Stomach (tissue), 4 donors: ENCODE measurements around the gene RALA.

Source experiments
- EP300 ChIP-seq: sonication (generic); formaldehyde crosslinking; IDR thresholded peaks from one replicate; pipeline ENCODE4 v1.6.1; 2017; ENCODE audit warnings: antibody characterized with exemption
- POLR2A ChIP-seq, 4 donors: fragments of 450-650 bp; IDR thresholded peaks; one replicate each; pipeline ENCODE4 v1.6.1; 2016; ENCODE audit warnings: antibody characterized with exemption in 4 of 4, control low read depth in 2 of 4, mild to moderate bottlenecking in 1 of 4, moderate library complexity in 1 of 4
- POLR2AphosphoS5 ChIP-seq, 3 donors: sonication (generic); formaldehyde crosslinking; IDR thresholded peaks; one replicate each; pipeline ENCODE4 v1.6.1; 2016; ENCODE audit warnings: antibody characterized with exemption in 3 of 3
- TF ChIP-seq, protein P1 (sequence below), 7 experiments: fragments of 450-650 bp in 4 of 7; fragments of 200-600 bp in 3 of 7; sonication (generic) in 3 of 7; IDR thresholded peaks; one replicate each; pipeline ENCODE4 v1.5.1; 2016 to 2019; ENCODE audit warnings: antibody characterized with exemption in 7 of 7, control low read depth in 2 of 7, mild to moderate bottlenecking in 1 of 7

DNA sequence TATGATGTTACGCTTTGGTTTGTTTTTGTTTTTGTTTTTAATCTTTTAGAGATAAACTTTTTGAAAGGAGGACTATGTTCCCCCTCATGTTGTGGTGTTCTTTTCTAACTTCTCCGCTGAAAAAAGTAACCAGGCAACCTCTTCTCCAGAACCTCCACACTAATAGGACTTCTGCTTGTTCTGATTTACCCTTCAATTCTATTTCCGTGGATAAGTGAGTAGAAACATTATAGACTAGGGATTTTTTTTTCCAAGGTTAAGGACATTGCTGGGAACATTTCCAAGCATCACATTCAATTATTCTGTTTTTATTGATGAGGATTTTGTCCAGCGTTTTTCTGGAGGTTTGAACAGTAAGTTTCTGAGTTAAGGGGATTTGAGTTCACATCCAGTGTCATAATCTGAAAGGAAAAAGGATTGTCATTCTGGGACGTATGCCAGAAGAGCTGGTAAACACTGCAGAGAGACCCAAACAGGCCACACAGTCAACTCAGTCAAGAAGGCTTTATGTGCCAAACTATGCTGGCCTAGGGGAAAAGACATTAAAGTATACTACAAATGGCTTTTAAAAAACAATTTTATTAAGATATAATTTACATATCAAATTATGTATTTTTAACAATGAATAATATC lies 28.3 kb upstream of the RALA start:
- TF ChIP-seq, protein P1, sequence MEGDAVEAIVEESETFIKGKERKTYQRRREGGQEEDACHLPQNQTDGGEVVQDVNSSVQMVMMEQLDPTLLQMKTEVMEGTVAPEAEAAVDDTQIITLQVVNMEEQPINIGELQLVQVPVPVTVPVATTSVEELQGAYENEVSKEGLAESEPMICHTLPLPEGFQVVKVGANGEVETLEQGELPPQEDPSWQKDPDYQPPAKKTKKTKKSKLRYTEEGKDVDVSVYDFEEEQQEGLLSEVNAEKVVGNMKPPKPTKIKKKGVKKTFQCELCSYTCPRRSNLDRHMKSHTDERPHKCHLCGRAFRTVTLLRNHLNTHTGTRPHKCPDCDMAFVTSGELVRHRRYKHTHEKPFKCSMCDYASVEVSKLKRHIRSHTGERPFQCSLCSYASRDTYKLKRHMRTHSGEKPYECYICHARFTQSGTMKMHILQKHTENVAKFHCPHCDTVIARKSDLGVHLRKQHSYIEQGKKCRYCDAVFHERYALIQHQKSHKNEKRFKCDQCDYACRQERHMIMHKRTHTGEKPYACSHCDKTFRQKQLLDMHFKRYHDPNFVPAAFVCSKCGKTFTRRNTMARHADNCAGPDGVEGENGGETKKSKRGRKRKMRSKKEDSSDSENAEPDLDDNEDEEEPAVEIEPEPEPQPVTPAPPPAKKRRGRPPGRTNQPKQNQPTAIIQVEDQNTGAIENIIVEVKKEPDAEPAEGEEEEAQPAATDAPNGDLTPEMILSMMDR (IDR thresholded peaks at IDR 0.05) = no peak
- no peak for TF ChIP-seq POLR2AphosphoS5 (IDR thresholded peaks at IDR 0.05)
- TF ChIP-seq POLR2A (IDR thresholded peaks at IDR 0.05) = no peak
- no peak for TF ChIP-seq EP300
